Uterus (tissue), 2 donors: ENCODE results near the gene GAS7.
"Not testable (repeated sequence)": the region's sequence is repeated elsewhere in the genome, so short reads cannot be mapped to it uniquely, and the experiment has no call there.

Source experiments
- POLR2A ChIP-seq, 2 donors: fragments of 450-650 bp; IDR thresholded peaks; one replicate each; pipeline ENCODE4 v1.6.1; 2016; ENCODE audit warnings: antibody characterized with exemption in 2 of 2, mild to moderate bottlenecking in 1 of 2, moderate library complexity in 1 of 2
- TF ChIP-seq, protein P1 (sequence below), 4 experiments: fragments of 200-600 bp in 2 of 4; fragments of 450-650 bp in 2 of 4; sonication (generic) in 2 of 4; IDR thresholded peaks; one replicate each; pipeline ENCODE4 v1.5.1; 2016 to 2019; ENCODE audit warnings: antibody characterized with exemption in 4 of 4, mild to moderate bottlenecking in 2 of 4, moderate library complexity in 1 of 4

DNA sequence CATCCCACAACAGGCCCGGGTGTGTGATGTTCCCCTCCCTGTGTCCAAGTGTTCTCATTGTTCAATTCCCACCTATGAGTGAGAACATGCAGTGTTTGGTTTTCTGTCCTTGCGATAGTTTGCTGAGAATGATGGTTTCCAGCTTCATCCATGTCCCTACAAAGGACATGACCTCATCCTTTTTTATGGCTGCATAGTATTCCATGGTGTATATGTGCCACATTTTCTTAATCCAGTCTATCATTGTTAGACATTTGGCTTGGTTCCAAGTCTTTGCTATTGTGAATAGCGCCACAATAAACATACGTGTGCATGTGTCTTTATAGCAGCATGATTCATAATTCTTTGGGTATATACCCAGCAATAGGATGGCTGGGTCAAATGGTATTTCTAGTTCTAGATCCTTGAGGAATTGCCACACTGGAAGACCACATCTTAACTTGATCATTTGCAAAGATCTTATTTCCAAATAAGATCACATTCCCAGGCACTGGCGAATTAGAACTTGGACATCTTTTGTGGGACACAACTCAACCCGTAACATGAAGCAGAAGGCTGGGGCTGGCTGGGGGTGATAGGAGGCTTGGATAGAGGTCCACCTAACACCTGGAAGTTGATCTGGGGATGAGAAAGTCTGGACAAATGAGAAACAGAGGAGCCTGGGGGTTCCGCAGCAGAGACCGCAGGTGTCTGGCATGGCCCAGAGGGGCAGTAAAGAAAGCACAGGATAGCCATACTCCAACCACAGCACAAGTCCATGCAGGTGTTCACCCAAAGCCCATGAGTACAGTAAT, 195.6 kb downstream of the GAS7 start:
- TF ChIP-seq, protein P1, sequence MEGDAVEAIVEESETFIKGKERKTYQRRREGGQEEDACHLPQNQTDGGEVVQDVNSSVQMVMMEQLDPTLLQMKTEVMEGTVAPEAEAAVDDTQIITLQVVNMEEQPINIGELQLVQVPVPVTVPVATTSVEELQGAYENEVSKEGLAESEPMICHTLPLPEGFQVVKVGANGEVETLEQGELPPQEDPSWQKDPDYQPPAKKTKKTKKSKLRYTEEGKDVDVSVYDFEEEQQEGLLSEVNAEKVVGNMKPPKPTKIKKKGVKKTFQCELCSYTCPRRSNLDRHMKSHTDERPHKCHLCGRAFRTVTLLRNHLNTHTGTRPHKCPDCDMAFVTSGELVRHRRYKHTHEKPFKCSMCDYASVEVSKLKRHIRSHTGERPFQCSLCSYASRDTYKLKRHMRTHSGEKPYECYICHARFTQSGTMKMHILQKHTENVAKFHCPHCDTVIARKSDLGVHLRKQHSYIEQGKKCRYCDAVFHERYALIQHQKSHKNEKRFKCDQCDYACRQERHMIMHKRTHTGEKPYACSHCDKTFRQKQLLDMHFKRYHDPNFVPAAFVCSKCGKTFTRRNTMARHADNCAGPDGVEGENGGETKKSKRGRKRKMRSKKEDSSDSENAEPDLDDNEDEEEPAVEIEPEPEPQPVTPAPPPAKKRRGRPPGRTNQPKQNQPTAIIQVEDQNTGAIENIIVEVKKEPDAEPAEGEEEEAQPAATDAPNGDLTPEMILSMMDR (IDR thresholded peaks at IDR 0.05): not testable (repeated sequence)
- TF ChIP-seq POLR2A (IDR thresholded peaks at IDR 0.05): not testable (repeated sequence)
